RWPE1 (cell line): ENCODE measurements around the gene PCDH19.

Experiments
- CTCF ChIA-PET: fragments of 350-600 bp; sonication (Branson Sonifier 250); formaldehyde crosslinking; extraction: SDS; loops from one replicate; lab custom pipeline; 2021; lab: Yijun Ruan, JAX
- POLR2A ChIA-PET: fragments of 400-600 bp; formaldehyde crosslinking; extraction: SDS; loops from one replicate; lab custom pipeline; 2020; ENCODE audit warnings: antibody characterized with exemption; ENCODE audit not compliant: low non-redundant PET; lab: Yijun Ruan, JAX
- DNase-seq: peaks from one replicate; pipeline ENCODE4 v3.0.0; 2012; ENCODE audit warnings: low spot score
- H3K27ac ChIP-seq: fragments of 450-650 bp; 2 replicates; pipeline ENCODE4 v1.5.1; 2017
- CTCF ChIP-seq: fragments of 450-650 bp; conservative IDR thresholded peaks from 2 replicates; pipeline ENCODE4 v1.5.1; 2017; ENCODE audit warnings: low read depth, mild to moderate bottlenecking

Gene PCDH19

GRCh38 chrX:100319716-100320115, 90.4 kb downstream of the PCDH19 start:
- ChIA-PET POLR2A (no interaction called here), CTCF (no interaction called here)
- no peak for DNase-seq

GRCh38 chrX:100316987-100317386, 93.1 kb downstream of the PCDH19 start:
- ChIA-PET POLR2A (no interaction called here), CTCF (no interaction called here)
- no peak for DNase-seq
- TF ChIP-seq CTCF: no peak
- no peak overlapping the region for H3K27ac ChIP-seq

More at GRCh38 chrX:100319716-100320115, 90.4 kb downstream of the PCDH19 start:
- no peak for TF ChIP-seq CTCF
- H3K27ac ChIP-seq: no peak overlapping the region

- ChIA-PET POLR2A (no interaction called here), CTCF (no interaction called here)
- no peak for TF ChIP-seq CTCF
- H3K27ac ChIP-seq: no peak overlapping the region
- DNase-seq: no peak
Measured at GRCh38 chrX:100315566-100315965, 94.5 kb downstream of the PCDH19 start.

GRCh38 chrX:100299559-100299958, 110.5 kb downstream of the PCDH19 start:
- H3K27ac ChIP-seq: no peak overlapping the region
- no peak for DNase-seq
- no peak for TF ChIP-seq CTCF
- ChIA-PET CTCF (no interaction called here), POLR2A (no interaction called here)

GRCh38 chrX:100297728-100298127, 112.3 kb downstream of the PCDH19 start:
- no peak overlapping the region for H3K27ac ChIP-seq
- no peak for DNase-seq
- ChIA-PET POLR2A (no interaction called here), CTCF (no interaction called here)
- no peak for TF ChIP-seq CTCF

GRCh38 chrX:100296183-100296753, 113.8 kb downstream of the PCDH19 start:
- H3K27ac ChIP-seq: no peak overlapping the region
- no peak for TF ChIP-seq CTCF
- CTCF ChIA-PET: no interaction called here
- POLR2A ChIA-PET: no interaction called here
- DNase-seq: no peak
